ENCODE data around the gene PRM3. TPM values are rescaled to one million over a fixed set of nuclear protein-coding genes. Genes with fewer than 3 reads are reported as not detected.

PRM3 gene
- polyA plus RNA-seq (not detected in 3 replicates), polyA minus RNA-seq (not detected in 3 replicates)
- not detected for polyA plus RNA-seq (2011; ENCODE audit: low read depth)
- not detected in 2 replicates for polyA plus RNA-seq (2011; cell fraction: cytosol; rRNA removed)
- polyA plus RNA-seq (2011; cell fraction: nucleus; rRNA removed) = not detected in 2 replicates
- not detected in 2 replicates for polyA plus RNA-seq (2012; ENCODE audit: low replicate concordance)
- polyA minus RNA-seq (2011; cell fraction: cytosol; rRNA and poly(A)+ RNA removed) = not detected
- polyA minus RNA-seq (2011; cell fraction: nucleus; rRNA and poly(A)+ RNA removed) = not detected in 2 replicates

- Histone ChIP-seq H2AFZ (ENCODE audit: control insufficient read depth, low read length) (no peak within 1 kb of the TSS), H4K20me1 (ENCODE audit: control insufficient read depth, extremely low read depth, insufficient read depth, low read length) (no peaks in the 10 kb centered on the region), H3K36me3 (ENCODE audit: control insufficient read depth in 2 of 2, extremely low read depth in 1 of 2, insufficient read depth in 2 of 2, low read length in 2 of 2) (no peaks in the 10 kb centered on the region), H3K27me3 (ENCODE audit: control insufficient read depth, extremely low read depth, insufficient read depth, low read length) (no peaks in the 10 kb centered on the region), H3K79me2 (ENCODE audit: control insufficient read depth, insufficient read depth, low read length) (no peaks in the 10 kb centered on the region), H3K4me3 (ENCODE audit: control insufficient read depth in 2 of 3, extremely low read depth in 1 of 3, insufficient read depth in 2 of 3, low read depth in 1 of 3, low read length in 3 of 3) (no peak within 1 kb of the TSS), H3K4me2 (ENCODE audit: control insufficient read depth, extremely low read depth, insufficient read depth, low read depth, low read length) (peak within 1 kb of the TSS; percentile 17), H3K9me1 (ENCODE audit: control insufficient read depth, extremely low read depth, insufficient read depth, low read length) (no peaks in the 10 kb centered on the region), H3K4me1 (ENCODE audit: control insufficient read depth, extremely low read depth, insufficient read depth, low read length) (peaks cover 5% of the 10 kb centered on the region), H3K9ac (ENCODE audit: control insufficient read depth, extremely low read depth, insufficient read depth, low read length) (no peak within 1 kb of the TSS), H3K27ac (ENCODE audit: control insufficient read depth, insufficient read depth, low read length) (no peak within 1 kb of the TSS), H3K9me3 (ENCODE audit: control insufficient read depth, low read depth, low read length) (no peaks in the 10 kb centered on the region)
- DNase-seq (ENCODE audit: low read depth, low spot score) (no peak), FAIRE-seq (no peak)
- dilution Hi-C loops (cut with MboI; ENCODE audit: extremely low pct_ligation_motif_present, low sequenced_read_pairs) = no loop called here
- TF ChIP-seq CTCF (optimal IDR thresholded peaks at IDR 0.05 in 1 of 3, IDR thresholded peaks at IDR 0.05 in 1 of 3, conservative IDR thresholded peaks at IDR 0.05 in 1 of 3; ENCODE audit: extremely low read depth in 1 of 3, insufficient read depth in 2 of 3, low read length in 3 of 3) = no peak
- no peak for TF ChIP-seq EZH2 (IDR thresholded peaks at IDR 0.05; ENCODE audit: low read length)
Measured at GRCh38 chr16:11272921-11273720, at the start of gene PRM3. TSS of gene PRM3 (minus strand) at chr16:11273629. CDS start at chr16:11273595, 34 bp downstream.

- dilution Hi-C loops (cut with MboI; ENCODE audit: extremely low pct_ligation_motif_present, low sequenced_read_pairs) = no loop called here
Measured at GRCh38 chr16:11322823-11323222, 49.4 kb upstream of the PRM3 start.

More at GRCh38 chr16:11322823-11323222, 49.4 kb upstream of the PRM3 start:
- Histone ChIP-seq H3K9me3 (ENCODE audit: control insufficient read depth, low read depth, low read length) (no peaks in the 10 kb centered on the region), H3K27ac (ENCODE audit: control insufficient read depth, insufficient read depth, low read length) (no peak overlapping the region), H3K9me1 (ENCODE audit: control insufficient read depth, extremely low read depth, insufficient read depth, low read length) (no peaks in the 10 kb centered on the region), H3K9ac (ENCODE audit: control insufficient read depth, extremely low read depth, insufficient read depth, low read length) (no peak overlapping the region), H3K27me3 (ENCODE audit: control insufficient read depth, extremely low read depth, insufficient read depth, low read length) (no peaks in the 10 kb centered on the region), H3K79me2 (ENCODE audit: control insufficient read depth, insufficient read depth, low read length) (no peaks in the 10 kb centered on the region), H3K36me3 (ENCODE audit: control insufficient read depth in 2 of 2, extremely low read depth in 1 of 2, insufficient read depth in 2 of 2, low read length in 2 of 2) (no peaks in the 10 kb centered on the region), H2AFZ (ENCODE audit: control insufficient read depth, low read length) (no peak overlapping the region), H4K20me1 (ENCODE audit: control insufficient read depth, extremely low read depth, insufficient read depth, low read length) (no peaks in the 10 kb centered on the region), H3K4me3 (ENCODE audit: control insufficient read depth in 2 of 3, extremely low read depth in 1 of 3, insufficient read depth in 2 of 3, low read depth in 1 of 3, low read length in 3 of 3) (no peak overlapping the region), H3K4me1 (ENCODE audit: control insufficient read depth, extremely low read depth, insufficient read depth, low read length) (no peaks in the 10 kb centered on the region), H3K4me2 (ENCODE audit: control insufficient read depth, extremely low read depth, insufficient read depth, low read depth, low read length) (no peak overlapping the region)
- TF ChIP-seq CTCF (optimal IDR thresholded peaks at IDR 0.05 in 1 of 3, IDR thresholded peaks at IDR 0.05 in 1 of 3, conservative IDR thresholded peaks at IDR 0.05 in 1 of 3; ENCODE audit: extremely low read depth in 1 of 3, insufficient read depth in 2 of 3, low read length in 3 of 3) (no peak), EZH2 (IDR thresholded peaks at IDR 0.05; ENCODE audit: low read length) (no peak)
- DNase-seq (ENCODE audit: low read depth, low spot score) = no peak
- FAIRE-seq = no peak

All from keratinocyte (primary cell).